Progenitor cell of endocrine pancreas (in vitro differentiated cells): ENCODE measurements around the gene MORC1. TPM values are rescaled to one million over a fixed set of nuclear protein-coding genes. Genes with fewer than 3 reads are reported as not detected.

Experiments used
- DNase-seq: peaks from one replicate; pipeline ENCODE4 v3.0.0; 2021; ENCODE audit warnings: low spot score; ENCODE audit not compliant: unreplicated experiment
- H3K27ac Mint-ChIP-seq: 2 replicates; pipeline ENCODE4 v1.8.0; 2021; ENCODE audit warnings: mild to moderate bottlenecking, moderate library complexity, mixed read lengths
- H3K27me3 Mint-ChIP-seq: 2 replicates; pipeline ENCODE4 v1.8.0; 2021; ENCODE audit warnings: mixed read lengths
- H3K36me3 Mint-ChIP-seq: 2 replicates; pipeline ENCODE4 v1.8.0; 2022; ENCODE audit warnings: mixed read lengths; ENCODE audit not compliant: insufficient read depth
- H3K4me1 Mint-ChIP-seq: 2 replicates; pipeline ENCODE4 v1.8.0; 2021; ENCODE audit warnings: low read depth, mixed read lengths
- H3K4me3 Mint-ChIP-seq: 2 replicates; pipeline ENCODE4 v1.8.0; 2021; ENCODE audit warnings: low read depth, mild to moderate bottlenecking, moderate library complexity, mixed read lengths
- H3K9me3 Mint-ChIP-seq: 2 replicates; pipeline ENCODE4 v1.8.0; 2021; ENCODE audit warnings: low read depth, mixed read lengths
- CTCF ChIP-seq: fragments of 200-600 bp; sonication (generic); IDR thresholded peaks from one replicate; pipeline ENCODE4 v1.5.0; 2021; ENCODE audit warnings: antibody characterized with exemption, mild to moderate bottlenecking; ENCODE audit not compliant: unreplicated experiment
- total RNA-seq: library from RNA; stranded (reverse); gene quantifications from 2 replicates; pipeline ENCODE4 v1.2.1, GENCODE V29; 2021

Gene MORC1
- total RNA-seq, 1 donor from 2014 or later, result not detected

DNA sequence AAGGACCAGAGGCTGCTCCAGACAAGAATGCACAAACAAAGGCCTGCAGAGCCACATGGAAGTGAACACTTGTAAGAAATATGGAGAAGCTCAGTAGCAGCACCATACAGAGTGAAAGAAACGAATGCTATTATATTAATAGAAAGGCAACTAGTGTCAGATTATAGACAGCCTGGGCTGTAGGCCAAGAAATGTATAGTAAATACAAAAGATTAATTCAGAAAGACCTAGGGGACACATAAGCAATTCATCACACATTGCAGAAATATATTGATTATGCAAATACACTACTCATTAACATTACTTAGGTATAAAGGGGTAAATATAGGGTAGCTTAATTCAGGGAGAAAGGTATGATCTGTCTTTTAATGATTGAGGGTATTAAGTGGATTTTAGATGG is 94.8 kb downstream of the MORC1 start:
- no peaks in the 10 kb centered on the region for H3K36me3 Mint-ChIP-seq
- H3K27ac Mint-ChIP-seq, result no peak overlapping the region
- H3K9me3 Mint-ChIP-seq, result no peaks in the 10 kb centered on the region
- DNase-seq, result no peak
- TF ChIP-seq CTCF, result no peak
- H3K4me3 Mint-ChIP-seq, result no peak overlapping the region
- H3K27me3 Mint-ChIP-seq, result no peaks in the 10 kb centered on the region
- H3K4me1 Mint-ChIP-seq, result no peaks in the 10 kb centered on the region

DNA sequence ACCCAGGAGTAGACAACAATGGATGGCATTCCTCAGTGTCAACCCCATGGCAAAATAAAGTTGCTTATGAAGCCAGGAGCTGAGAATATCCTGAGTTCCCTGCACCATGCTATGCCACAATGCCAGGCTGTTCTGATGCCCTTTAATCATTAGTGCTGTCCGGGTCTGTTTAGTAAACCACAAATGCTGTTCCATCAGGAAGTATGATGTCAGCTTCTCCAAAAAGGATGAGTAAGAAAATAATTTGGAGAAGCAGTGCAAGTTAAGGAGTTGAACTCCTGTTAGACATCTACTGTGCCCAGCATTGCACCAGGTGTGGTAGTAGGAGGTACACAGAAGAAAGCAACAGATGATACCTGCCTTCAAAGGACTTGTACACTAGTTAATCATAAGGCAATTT is 96.4 kb downstream of the MORC1 start:
- DNase-seq, result no peak
- no peak for TF ChIP-seq CTCF
- Mint-ChIP-seq H3K27me3 (peaks cover 5% of the 10 kb centered on the region), H3K9me3 (no peaks in the 10 kb centered on the region), H3K36me3 (no peaks in the 10 kb centered on the region), H3K4me3 (no peak overlapping the region), H3K4me1 (no peaks in the 10 kb centered on the region), H3K27ac (no peak overlapping the region)

DNA sequence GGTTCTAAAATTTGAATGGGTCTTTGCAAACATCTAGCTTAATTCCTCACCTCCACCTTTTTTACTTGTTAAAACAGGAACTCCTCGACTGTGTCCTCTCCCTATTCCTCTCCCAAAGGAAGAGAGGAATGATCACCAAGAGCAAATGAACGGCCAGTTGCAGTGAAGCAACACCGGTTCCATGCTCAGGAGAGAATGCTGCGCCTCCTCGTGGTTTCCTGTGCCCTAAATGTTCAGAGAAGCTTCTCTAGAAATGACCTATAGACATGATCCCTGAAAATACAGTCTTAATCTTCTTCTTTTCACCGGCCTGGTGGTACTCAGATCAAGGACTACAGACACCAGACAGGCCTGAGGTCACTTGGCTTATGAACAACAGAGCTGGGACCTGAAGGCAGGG is 99.1 kb downstream of the MORC1 start:
- TF ChIP-seq CTCF, result no peak
- Mint-ChIP-seq H3K4me1 (no peaks in the 10 kb centered on the region), H3K27ac (no peak overlapping the region), H3K36me3 (no peaks in the 10 kb centered on the region), H3K27me3 (peaks cover 5% of the 10 kb centered on the region), H3K4me3 (no peak overlapping the region), H3K9me3 (no peaks in the 10 kb centered on the region)
- DNase-seq, result no peak

- no peak for TF ChIP-seq CTCF
- no peak overlapping the region for H3K4me3 Mint-ChIP-seq
- no peak for DNase-seq
- H3K9me3 Mint-ChIP-seq, result no peaks in the 10 kb centered on the region
- H3K36me3 Mint-ChIP-seq, result no peaks in the 10 kb centered on the region
- peaks cover 3% of the 10 kb centered on the region for H3K27me3 Mint-ChIP-seq
- no peaks in the 10 kb centered on the region for H3K4me1 Mint-ChIP-seq
- no peak overlapping the region for H3K27ac Mint-ChIP-seq
Measured at GRCh38 chr3:109005443-109005842, 112.5 kb downstream of the MORC1 start.

DNA sequence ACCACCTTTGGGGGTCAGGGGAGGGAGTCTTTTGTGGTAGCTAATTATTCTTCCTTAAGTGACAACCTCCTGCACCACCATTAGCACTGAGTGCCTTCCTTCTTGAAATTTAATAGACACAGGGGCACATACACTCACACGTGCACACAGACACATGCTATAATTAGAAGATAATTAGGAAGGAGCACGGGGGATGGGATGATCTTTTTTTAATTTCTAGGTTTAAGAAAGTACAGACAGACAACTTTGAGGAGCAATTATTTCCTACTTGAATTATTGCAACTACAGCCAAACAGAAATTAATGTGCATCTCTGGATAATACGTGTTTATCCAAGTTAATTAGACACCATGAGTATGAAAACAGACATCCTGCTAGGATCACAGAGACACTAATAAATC is 119.5 kb downstream of the MORC1 start:
- H3K4me3 Mint-ChIP-seq, result no peak overlapping the region
- H3K4me1 Mint-ChIP-seq, result peaks cover 2% of the 10 kb centered on the region
- H3K27me3 Mint-ChIP-seq, result no peaks in the 10 kb centered on the region
- no peak for DNase-seq
- H3K27ac Mint-ChIP-seq, result no peak overlapping the region
- TF ChIP-seq CTCF, result no peak
- no peaks in the 10 kb centered on the region for H3K36me3 Mint-ChIP-seq
- H3K9me3 Mint-ChIP-seq, result no peaks in the 10 kb centered on the region
